HCT116 (cell line): ENCODE data around the gene DTWD2. TPM values are rescaled to one million over a fixed set of nuclear protein-coding genes. Genes with fewer than 3 reads are reported as not detected.

Source experiments
- ATAC-seq: fragments of 200-7000 bp; cut with Tn5 transposase; 2 replicates; pipeline ENCODE4 v1.9.1; 2020; ENCODE audit warnings: mild to moderate bottlenecking, moderate library complexity
- BruUV-seq: library from RNA; stranded (reverse); fragments of 400-500 nt; replicated peaks from 2 replicates; lab custom pipeline; 2021; lab: Mats Ljungman, UMichigan
- CTCF ChIA-PET: fragments of 300-600 bp; sonication (Branson Sonifier 250); formaldehyde crosslinking; loops from one replicate; lab custom pipeline; 2021; ENCODE audit warnings: antibody characterized with exemption; lab: Charles Lee
- POLR2A ChIA-PET: fragments of 300-600, 350-600 bp; sonication (Branson Sonifier 250); formaldehyde crosslinking; loops from one replicate; lab custom pipeline; 2021; ENCODE audit warnings: antibody characterized with exemption; lab: Charles Lee
- RAD21 ChIA-PET, 2 experiments: fragments of 300-600 bp; sonication (Branson Sonifier 250); formaldehyde crosslinking; loops; one replicate each; lab custom pipeline; 2023; ENCODE audit warnings: low total read pairs in 2 of 2; ENCODE audit not compliant: uncharacterized antibody in 2 of 2, unreplicated experiment in 2 of 2, low non-redundant PET in 1 of 2; lab: Charles Lee
- DNase-seq: peaks from one replicate; pipeline ENCODE4 v3.0.0-alpha.2; 2010; ENCODE audit warnings: low read depth, low spot score
- H2AFZ ChIP-seq: fragments of 200-600 bp; shearing (Covaris generic), sonication (generic); 2 replicates; pipeline ENCODE4 v1.6.1; 2017; ENCODE audit warnings: low read depth, mixed run types, mixed read lengths, antibody characterized with exemption, low read length; ENCODE audit not compliant: poor library complexity, severe bottlenecking
- H3K27ac ChIP-seq: 2 replicates; pipeline ENCODE4 v1.5.1; 2012; ENCODE audit warnings: low read depth, low read length
- H3K27me3 ChIP-seq: fragments of 200-600 bp; sonication (generic); 2 replicates; pipeline ENCODE4 v1.6.1; 2016; ENCODE audit warnings: mixed run types, low read length, mixed read lengths; ENCODE audit not compliant: insufficient read depth
- H3K36me3 ChIP-seq, 2 experiments: fragments of 200-500 bp in 1 of 2; fragments of 200-600 bp in 1 of 2; sonication (Bioruptor generic) in 1 of 2; sonication (generic) in 1 of 2; 2 replicates each; pipeline versions ENCODE4 v1.5.1 to v1.6.1; 2014 to 2016; ENCODE audit warnings: low read length in 2 of 2, inconsistent platforms in 1 of 2, mixed read lengths in 1 of 2, mixed run types in 1 of 2; ENCODE audit not compliant: insufficient read depth in 2 of 2, control insufficient read depth in 1 of 2
- H3K4me1 ChIP-seq, 2 experiments: fragments of 200-600 bp in 1 of 2; sonication (generic) in 1 of 2; 2 replicates each; pipeline versions ENCODE4 v1.5.1 to v1.6.1; 2012 to 2017; ENCODE audit warnings: low read length in 2 of 2, inconsistent platforms in 1 of 2, mild to moderate bottlenecking in 1 of 2, mixed read lengths in 1 of 2, mixed run types in 1 of 2, moderate library complexity in 1 of 2; ENCODE audit not compliant: insufficient read depth in 2 of 2, control insufficient read depth in 1 of 2
- H3K4me2 ChIP-seq: fragments of 200-600 bp; sonication (generic); 2 replicates; pipeline ENCODE4 v1.6.1; 2017; ENCODE audit warnings: mixed run types, low read length, mixed read lengths
- H3K4me3 ChIP-seq, 2 experiments: fragments of 200-600 bp in 1 of 2; sonication (generic) in 1 of 2; replicated peaks in 1 of 2; 2 replicates each; pipeline ENCODE4 v1.5.1; 2011 to 2016; ENCODE audit warnings: low read length in 2 of 2, control low read depth in 1 of 2, low read depth in 1 of 2, mild to moderate bottlenecking in 1 of 2, mixed read lengths in 1 of 2, mixed run types in 1 of 2
- H3K79me2 ChIP-seq: fragments of 200-600 bp; sonication (generic); 2 replicates; pipeline ENCODE4 v1.6.1; 2017; ENCODE audit warnings: mild to moderate bottlenecking, mixed run types, low read length, moderate library complexity, mixed read lengths; ENCODE audit not compliant: insufficient read depth
- H3K9ac ChIP-seq: fragments of 200-600 bp; sonication (generic); 2 replicates; pipeline ENCODE4 v1.6.1; 2016; ENCODE audit warnings: low read length, mixed read lengths
- H3K9me2 ChIP-seq: fragments of 200-600 bp; sonication (generic), shearing (Covaris generic); 2 replicates; pipeline ENCODE4 v1.6.1; 2017; ENCODE audit warnings: mixed run types, mild to moderate bottlenecking, moderate library complexity; ENCODE audit not compliant: insufficient read depth
- H3K9me3 ChIP-seq, 2 experiments: fragments of 200-500 bp in 1 of 2; fragments of 200-600 bp in 1 of 2; sonication (Bioruptor generic) in 1 of 2; sonication (generic) in 1 of 2; 2 replicates each; pipeline ENCODE4 v1.6.1; 2014 to 2017; ENCODE audit warnings: low read length in 2 of 2, mixed read lengths in 2 of 2, inconsistent platforms in 1 of 2, low read depth in 1 of 2, mild to moderate bottlenecking in 1 of 2, mixed run types in 1 of 2, moderate library complexity in 1 of 2; ENCODE audit not compliant: control insufficient read depth in 1 of 2, insufficient read depth in 1 of 2
- H4K20me1 ChIP-seq: fragments of 200-600 bp; sonication (generic), shearing (Covaris generic); 2 replicates; pipeline ENCODE4 v1.6.1; 2017; ENCODE audit warnings: mixed run types, mild to moderate bottlenecking, moderate library complexity; ENCODE audit not compliant: insufficient read depth
- CBX3 ChIP-seq: IDR thresholded peaks from 2 replicates; pipeline ENCODE4 v1.6.1; 2012; ENCODE audit warnings: low read depth
- CEBPB ChIP-seq: IDR thresholded peaks from 2 replicates; pipeline ENCODE4 v1.6.1; 2012; ENCODE audit warnings: low read depth
- EGR1 ChIP-seq: IDR thresholded peaks from 2 replicates; pipeline ENCODE4 v1.6.1; 2012; ENCODE audit warnings: low read depth
- ELF1 ChIP-seq: IDR thresholded peaks from 2 replicates; pipeline ENCODE4 v1.6.1; 2012; ENCODE audit warnings: low read depth, borderline replicate concordance
- JUND ChIP-seq: IDR thresholded peaks from 2 replicates; pipeline ENCODE4 v1.6.1; 2012
- POLR2A ChIP-seq: IDR thresholded peaks from 2 replicates; pipeline ENCODE4 v1.7.0; 2011; ENCODE audit warnings: borderline replicate concordance; ENCODE audit not compliant: insufficient read depth, insufficient read length; ENCODE audit errors: extremely low read depth
- SIN3A ChIP-seq: IDR thresholded peaks from 2 replicates; pipeline ENCODE4 v1.6.1; 2012; ENCODE audit warnings: low read depth
- YY1 ChIP-seq: IDR thresholded peaks from 2 replicates; pipeline ENCODE4 v1.6.1; 2011; ENCODE audit warnings: low read length, low read depth, moderate library complexity, mild to moderate bottlenecking; ENCODE audit not compliant: insufficient replicate concordance; ENCODE audit errors: extremely low read depth
- ZNF274 ChIP-seq: fragments of 200-500 bp; sonication (Bioruptor generic); IDR thresholded peaks from 2 replicates; pipeline ENCODE4 v1.6.1; 2014; ENCODE audit warnings: mild to moderate bottlenecking, low read depth, low read length, inconsistent platforms
- intact Hi-C: fragments of 100-400 bp; cut with micrococcal nuclease; formaldehyde crosslinking; loops from 2 replicates; pipeline ENCODE4 v1.10.0; 2022
- total RNA-seq: library from RNA; stranded (reverse); gene quantifications from one replicate; pipeline ENCODE4 v1.2.1, GENCODE V29; 2021; ENCODE audit not compliant: unreplicated experiment
- TF ChIP-seq, protein P1 (sequence below): IDR thresholded peaks from 2 replicates; pipeline ENCODE4 v1.6.1; 2012
- TF ChIP-seq, protein P2 (sequence below): IDR thresholded peaks from 2 replicates; pipeline ENCODE4 v1.6.1; 2011; ENCODE audit warnings: mild to moderate bottlenecking, low read length, moderate library complexity; ENCODE audit not compliant: insufficient replicate concordance; ENCODE audit errors: extremely low read depth
- TF ChIP-seq, protein P3 (sequence below): IDR thresholded peaks from 2 replicates; pipeline ENCODE4 v1.6.1; 2012
- TF ChIP-seq, protein P4 (sequence below): IDR thresholded peaks from 2 replicates; pipeline ENCODE4 v1.6.1; 2012; ENCODE audit warnings: low read depth

DTWD2 gene
- total RNA-seq, 1 experiment from 2014 or later: 5.2 TPM

DNA sequence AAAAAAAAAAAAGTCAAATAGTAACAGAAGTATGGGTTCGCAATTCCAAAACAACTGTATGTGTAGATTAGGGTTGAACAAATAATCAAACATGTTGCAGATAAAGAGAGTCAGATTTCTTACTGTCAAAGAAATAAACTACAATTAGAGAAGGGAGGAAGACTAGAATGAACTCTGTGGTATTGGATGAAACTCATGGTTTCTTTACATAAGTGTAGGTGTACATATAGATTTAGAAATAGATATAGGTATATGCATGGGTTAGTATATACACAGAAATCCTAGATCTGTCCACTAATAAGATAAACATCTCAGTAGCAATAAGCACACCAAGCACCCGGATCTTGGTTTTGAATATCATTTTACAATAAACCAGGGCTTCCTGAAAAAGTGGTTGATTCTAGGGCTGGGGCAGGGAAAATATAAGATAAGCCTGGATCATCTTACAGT lies 21.3 kb downstream of the DTWD2 start:
- ChIA-PET RAD21 (no interaction called here), POLR2A (no interaction called here), CTCF (no interaction called here)
- no TSS peak for BruUV-seq
- TF ChIP-seq, protein P1, sequence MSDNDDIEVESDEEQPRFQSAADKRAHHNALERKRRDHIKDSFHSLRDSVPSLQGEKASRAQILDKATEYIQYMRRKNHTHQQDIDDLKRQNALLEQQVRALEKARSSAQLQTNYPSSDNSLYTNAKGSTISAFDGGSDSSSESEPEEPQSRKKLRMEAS: no peak
- H3K4me3 ChIP-seq: no peak overlapping the region
- no peaks in the 10 kb centered on the region for H3K36me3 ChIP-seq
- ATAC-seq: no peak
- no peaks in the 10 kb centered on the region for H3K27me3 ChIP-seq
- H4K20me1 ChIP-seq: no peaks in the 10 kb centered on the region
- no peak overlapping the region for H3K27ac ChIP-seq
- no peaks in the 10 kb centered on the region for H3K79me2 ChIP-seq
- no peaks in the 10 kb centered on the region for H3K9me3 ChIP-seq
- DNase-seq: no peak
- intact Hi-C loops: no loop called here
- H3K9ac ChIP-seq: no peak overlapping the region
- no peaks in the 10 kb centered on the region for H3K9me2 ChIP-seq
- H3K4me2 ChIP-seq: no peak overlapping the region
- no peak overlapping the region for H2AFZ ChIP-seq
- no peaks in the 10 kb centered on the region for H3K4me1 ChIP-seq

DNA sequence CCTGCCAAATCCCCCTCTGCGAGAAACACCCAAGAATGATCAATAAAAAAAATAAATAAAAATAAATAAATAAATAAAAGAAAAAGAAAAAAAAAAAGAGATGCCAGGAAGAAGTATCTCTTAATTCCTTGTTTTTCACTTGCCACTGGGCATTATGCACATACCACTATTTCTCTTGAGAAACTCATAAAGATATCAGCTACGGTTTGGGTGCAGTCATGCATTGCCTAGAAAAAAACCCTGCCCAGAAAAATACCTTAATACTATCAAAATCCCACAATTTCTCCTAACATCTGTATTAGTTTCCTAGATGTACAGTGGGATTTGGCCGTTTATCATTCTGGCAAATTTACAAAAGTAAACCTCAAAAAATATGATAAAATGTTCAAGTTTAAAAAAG lies 22.5 kb downstream of the DTWD2 start:
- no peak overlapping the region for H2AFZ ChIP-seq
- H3K36me3 ChIP-seq: no peaks in the 10 kb centered on the region
- no peaks in the 10 kb centered on the region for H3K27me3 ChIP-seq
- no peak overlapping the region for H3K27ac ChIP-seq
- ATAC-seq (no peak), DNase-seq (no peak)
- intact Hi-C loops: no loop called here
- no peaks in the 10 kb centered on the region for H3K9me3 ChIP-seq
- no peaks in the 10 kb centered on the region for H3K9me2 ChIP-seq
- ChIA-PET RAD21 (no interaction called here), POLR2A (no interaction called here), CTCF (no interaction called here)
- H3K79me2 ChIP-seq: no peaks in the 10 kb centered on the region
- no peak overlapping the region for H3K4me2 ChIP-seq
- 0 out of 2 replicates have a peak, but pooled peaks cover 5% of the 10 kb centered on the region for H4K20me1 ChIP-seq
- no peak overlapping the region for H3K9ac ChIP-seq
- H3K4me3 ChIP-seq: no peak overlapping the region
- H3K4me1 ChIP-seq: no peaks in the 10 kb centered on the region
- BruUV-seq: no TSS peak
- TF ChIP-seq YY1 (no peak), CEBPB (no peak), EGR1 (no peak), ZNF274 (no peak), CBX3 (no peak), POLR2A (no peak), JUND (no peak), ELF1 (no peak), SIN3A (no peak)
- TF ChIP-seq, protein P2, sequence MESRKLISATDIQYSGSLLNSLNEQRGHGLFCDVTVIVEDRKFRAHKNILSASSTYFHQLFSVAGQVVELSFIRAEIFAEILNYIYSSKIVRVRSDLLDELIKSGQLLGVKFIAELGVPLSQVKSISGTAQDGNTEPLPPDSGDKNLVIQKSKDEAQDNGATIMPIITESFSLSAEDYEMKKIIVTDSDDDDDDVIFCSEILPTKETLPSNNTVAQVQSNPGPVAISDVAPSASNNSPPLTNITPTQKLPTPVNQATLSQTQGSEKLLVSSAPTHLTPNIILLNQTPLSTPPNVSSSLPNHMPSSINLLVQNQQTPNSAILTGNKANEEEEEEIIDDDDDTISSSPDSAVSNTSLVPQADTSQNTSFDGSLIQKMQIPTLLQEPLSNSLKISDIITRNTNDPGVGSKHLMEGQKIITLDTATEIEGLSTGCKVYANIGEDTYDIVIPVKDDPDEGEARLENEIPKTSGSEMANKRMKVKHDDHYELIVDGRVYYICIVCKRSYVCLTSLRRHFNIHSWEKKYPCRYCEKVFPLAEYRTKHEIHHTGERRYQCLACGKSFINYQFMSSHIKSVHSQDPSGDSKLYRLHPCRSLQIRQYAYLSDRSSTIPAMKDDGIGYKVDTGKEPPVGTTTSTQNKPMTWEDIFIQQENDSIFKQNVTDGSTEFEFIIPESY: no peak
- TF ChIP-seq, protein P3, sequence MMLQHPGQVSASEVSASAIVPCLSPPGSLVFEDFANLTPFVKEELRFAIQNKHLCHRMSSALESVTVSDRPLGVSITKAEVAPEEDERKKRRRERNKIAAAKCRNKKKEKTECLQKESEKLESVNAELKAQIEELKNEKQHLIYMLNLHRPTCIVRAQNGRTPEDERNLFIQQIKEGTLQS: no peak
- TF ChIP-seq, protein P4, sequence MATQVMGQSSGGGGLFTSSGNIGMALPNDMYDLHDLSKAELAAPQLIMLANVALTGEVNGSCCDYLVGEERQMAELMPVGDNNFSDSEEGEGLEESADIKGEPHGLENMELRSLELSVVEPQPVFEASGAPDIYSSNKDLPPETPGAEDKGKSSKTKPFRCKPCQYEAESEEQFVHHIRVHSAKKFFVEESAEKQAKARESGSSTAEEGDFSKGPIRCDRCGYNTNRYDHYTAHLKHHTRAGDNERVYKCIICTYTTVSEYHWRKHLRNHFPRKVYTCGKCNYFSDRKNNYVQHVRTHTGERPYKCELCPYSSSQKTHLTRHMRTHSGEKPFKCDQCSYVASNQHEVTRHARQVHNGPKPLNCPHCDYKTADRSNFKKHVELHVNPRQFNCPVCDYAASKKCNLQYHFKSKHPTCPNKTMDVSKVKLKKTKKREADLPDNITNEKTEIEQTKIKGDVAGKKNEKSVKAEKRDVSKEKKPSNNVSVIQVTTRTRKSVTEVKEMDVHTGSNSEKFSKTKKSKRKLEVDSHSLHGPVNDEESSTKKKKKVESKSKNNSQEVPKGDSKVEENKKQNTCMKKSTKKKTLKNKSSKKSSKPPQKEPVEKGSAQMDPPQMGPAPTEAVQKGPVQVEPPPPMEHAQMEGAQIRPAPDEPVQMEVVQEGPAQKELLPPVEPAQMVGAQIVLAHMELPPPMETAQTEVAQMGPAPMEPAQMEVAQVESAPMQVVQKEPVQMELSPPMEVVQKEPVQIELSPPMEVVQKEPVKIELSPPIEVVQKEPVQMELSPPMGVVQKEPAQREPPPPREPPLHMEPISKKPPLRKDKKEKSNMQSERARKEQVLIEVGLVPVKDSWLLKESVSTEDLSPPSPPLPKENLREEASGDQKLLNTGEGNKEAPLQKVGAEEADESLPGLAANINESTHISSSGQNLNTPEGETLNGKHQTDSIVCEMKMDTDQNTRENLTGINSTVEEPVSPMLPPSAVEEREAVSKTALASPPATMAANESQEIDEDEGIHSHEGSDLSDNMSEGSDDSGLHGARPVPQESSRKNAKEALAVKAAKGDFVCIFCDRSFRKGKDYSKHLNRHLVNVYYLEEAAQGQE: no peak
